ENCODE measurements around the gene RNF207. TPM values are rescaled to one million over a fixed set of nuclear protein-coding genes. Genes with fewer than 3 reads are reported as not detected.

RNF207 gene
- total and polyA plus RNA-seq, 2 of the 8 experiments (the other 6 are each of a cell fraction or from before 2014, with no cell fraction given): 3.9 to 5.4 TPM

DNA sequence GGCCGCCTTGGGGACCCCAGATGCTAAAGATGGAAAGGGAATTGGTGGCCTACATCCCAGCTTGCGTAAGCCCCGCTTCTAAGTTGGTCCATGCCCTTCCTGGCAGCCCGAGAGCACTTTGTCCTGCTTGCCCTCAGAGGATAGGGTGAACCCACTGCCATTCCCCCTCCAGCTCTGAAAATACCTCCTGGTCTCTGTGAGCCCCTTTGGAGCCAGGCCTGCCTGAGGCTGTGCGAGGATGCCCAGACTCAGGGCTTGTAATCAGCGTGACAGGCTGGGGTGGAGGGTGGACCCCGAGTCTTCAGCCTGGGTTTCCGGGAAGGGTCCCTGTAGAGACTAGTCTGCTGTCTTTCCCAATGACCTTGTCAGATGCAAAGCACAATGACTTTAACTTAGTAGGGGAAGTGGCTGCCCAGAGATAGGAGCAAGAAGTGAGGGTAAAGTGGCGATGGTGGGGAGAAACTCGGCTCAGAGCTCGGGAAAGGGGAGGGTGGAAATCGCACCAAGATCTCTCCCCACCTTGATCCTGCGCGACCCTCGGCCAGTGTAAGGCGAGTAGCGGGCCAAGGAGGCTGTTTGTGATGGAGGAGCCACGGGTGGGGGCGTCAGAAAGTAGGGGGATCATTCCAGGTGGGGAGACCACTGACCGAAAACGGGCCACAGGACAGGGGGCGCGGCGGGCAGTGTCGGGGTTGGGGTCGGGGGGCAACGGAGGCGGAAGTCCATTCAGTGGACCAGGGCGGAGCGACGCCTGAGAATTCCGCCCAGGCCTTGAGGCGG, 35.4 kb downstream of the RNF207 start (continued):
- TF ChIP-seq ZNF274 (IDR thresholded peaks at IDR 0.05; ENCODE audit: borderline replicate concordance, extremely low read depth, low read length): no peak
- no peak for TF ChIP-seq TEAD4 (IDR thresholded peaks at IDR 0.05; ENCODE audit: low read depth, low read length)
